B cell (primary cell): Measurements from ENCODE around the gene PLEKHA8.

Source experiments
- EZH2 ChIP-seq: IDR thresholded peaks from 2 replicates; pipeline ENCODE4 v1.6.1; 2012; ENCODE audit warnings: borderline replicate concordance, low read depth, mild to moderate bottlenecking, moderate library complexity, low read length; ENCODE audit not compliant: insufficient read depth, poor library complexity, severe bottlenecking
- TF ChIP-seq, protein P1 (sequence below): fragments of 200-600 bp; IDR thresholded peaks from one replicate; pipeline ENCODE4 v1.8.0; 2022; ENCODE audit warnings: antibody characterized with exemption, mild to moderate bottlenecking

DNA sequence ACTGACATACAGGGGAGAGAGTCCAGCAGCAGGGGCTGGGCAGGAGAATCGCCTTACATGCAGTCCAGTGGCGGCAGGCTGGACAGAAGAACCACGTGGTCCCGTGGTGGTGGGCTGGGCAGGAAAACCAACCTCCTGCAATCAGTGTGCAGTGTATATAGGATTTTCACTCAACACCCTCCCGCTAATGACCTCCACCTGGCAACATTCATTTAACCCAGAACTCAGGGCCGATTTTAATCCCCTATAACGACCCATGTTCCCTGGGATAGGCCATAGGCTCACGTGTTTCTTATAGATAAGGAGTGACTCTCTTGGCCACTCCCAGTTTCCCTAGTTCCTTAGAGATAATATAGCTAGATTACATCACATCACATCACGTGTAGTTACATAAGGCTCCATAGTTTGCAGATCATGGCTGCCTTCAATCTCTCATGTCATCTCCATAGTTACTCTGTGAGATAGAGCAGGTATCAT is 125.9 kb downstream of the PLEKHA8 start:
- TF ChIP-seq, protein P1, sequence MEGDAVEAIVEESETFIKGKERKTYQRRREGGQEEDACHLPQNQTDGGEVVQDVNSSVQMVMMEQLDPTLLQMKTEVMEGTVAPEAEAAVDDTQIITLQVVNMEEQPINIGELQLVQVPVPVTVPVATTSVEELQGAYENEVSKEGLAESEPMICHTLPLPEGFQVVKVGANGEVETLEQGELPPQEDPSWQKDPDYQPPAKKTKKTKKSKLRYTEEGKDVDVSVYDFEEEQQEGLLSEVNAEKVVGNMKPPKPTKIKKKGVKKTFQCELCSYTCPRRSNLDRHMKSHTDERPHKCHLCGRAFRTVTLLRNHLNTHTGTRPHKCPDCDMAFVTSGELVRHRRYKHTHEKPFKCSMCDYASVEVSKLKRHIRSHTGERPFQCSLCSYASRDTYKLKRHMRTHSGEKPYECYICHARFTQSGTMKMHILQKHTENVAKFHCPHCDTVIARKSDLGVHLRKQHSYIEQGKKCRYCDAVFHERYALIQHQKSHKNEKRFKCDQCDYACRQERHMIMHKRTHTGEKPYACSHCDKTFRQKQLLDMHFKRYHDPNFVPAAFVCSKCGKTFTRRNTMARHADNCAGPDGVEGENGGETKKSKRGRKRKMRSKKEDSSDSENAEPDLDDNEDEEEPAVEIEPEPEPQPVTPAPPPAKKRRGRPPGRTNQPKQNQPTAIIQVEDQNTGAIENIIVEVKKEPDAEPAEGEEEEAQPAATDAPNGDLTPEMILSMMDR, result no peak
- no peak for TF ChIP-seq EZH2
